GM12892 (cell line): Measurements from ENCODE around the gene LRMDA.

ENCODE experiments used
- POLR2A ChIP-seq: IDR thresholded peaks from 2 replicates; pipeline ENCODE4 v1.6.1; 2011; ENCODE audit warnings: low read depth, low read length, control low read depth
- POLR2AphosphoS5 ChIP-seq: IDR thresholded peaks from 2 replicates; pipeline ENCODE4 v1.6.1; 2011; ENCODE audit warnings: low read depth, low read length, control low read depth
- TAF1 ChIP-seq: IDR thresholded peaks from 2 replicates; pipeline ENCODE4 v1.6.1; 2011; ENCODE audit warnings: low read depth, mild to moderate bottlenecking, control low read depth, low read length, borderline replicate concordance

DNA sequence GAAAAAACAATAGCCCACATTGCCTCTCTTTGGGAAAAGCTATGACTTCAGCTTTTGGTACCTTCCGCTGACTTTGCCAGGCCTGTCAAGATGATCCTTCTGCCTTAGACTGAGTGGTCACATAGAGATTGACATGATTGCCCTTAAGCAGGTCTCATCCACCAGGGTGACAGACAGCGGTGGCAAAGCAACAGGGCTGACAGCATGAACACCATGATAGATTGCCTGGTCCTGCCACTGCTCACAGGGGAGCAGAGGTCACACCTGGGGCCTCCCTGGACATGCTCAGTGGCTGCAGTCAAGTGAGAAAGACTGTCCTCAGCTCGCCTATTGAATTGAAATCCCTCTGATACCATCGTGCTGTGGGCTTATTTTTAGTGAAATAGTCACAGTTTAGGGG, 1125.9 kb downstream of the LRMDA start:
- no peak for TF ChIP-seq POLR2A
- TF ChIP-seq POLR2AphosphoS5, result no peak
- no peak for TF ChIP-seq TAF1
